GM18858 (cell line): ENCODE data around the gene BCL6.
"Not testable (repeated sequence)": the region's sequence is repeated elsewhere in the genome, so short reads cannot be mapped to it uniquely, and the experiment has no call there.

Source experiments
- ATAC-seq: cut with Tn5 transposase; IDR thresholded peaks from one replicate; pipeline ENCODE4 v1.9.1; 2021; ENCODE audit not compliant: unreplicated experiment

Gene BCL6

GRCh38 chr3:187684444-187684843 lies 60.8 kb downstream of the BCL6 start:
- no peak for ATAC-seq

GRCh38 chr3:187681756-187682155 lies 63.5 kb downstream of the BCL6 start:
- ATAC-seq, result not testable (repeated sequence)

DNA sequence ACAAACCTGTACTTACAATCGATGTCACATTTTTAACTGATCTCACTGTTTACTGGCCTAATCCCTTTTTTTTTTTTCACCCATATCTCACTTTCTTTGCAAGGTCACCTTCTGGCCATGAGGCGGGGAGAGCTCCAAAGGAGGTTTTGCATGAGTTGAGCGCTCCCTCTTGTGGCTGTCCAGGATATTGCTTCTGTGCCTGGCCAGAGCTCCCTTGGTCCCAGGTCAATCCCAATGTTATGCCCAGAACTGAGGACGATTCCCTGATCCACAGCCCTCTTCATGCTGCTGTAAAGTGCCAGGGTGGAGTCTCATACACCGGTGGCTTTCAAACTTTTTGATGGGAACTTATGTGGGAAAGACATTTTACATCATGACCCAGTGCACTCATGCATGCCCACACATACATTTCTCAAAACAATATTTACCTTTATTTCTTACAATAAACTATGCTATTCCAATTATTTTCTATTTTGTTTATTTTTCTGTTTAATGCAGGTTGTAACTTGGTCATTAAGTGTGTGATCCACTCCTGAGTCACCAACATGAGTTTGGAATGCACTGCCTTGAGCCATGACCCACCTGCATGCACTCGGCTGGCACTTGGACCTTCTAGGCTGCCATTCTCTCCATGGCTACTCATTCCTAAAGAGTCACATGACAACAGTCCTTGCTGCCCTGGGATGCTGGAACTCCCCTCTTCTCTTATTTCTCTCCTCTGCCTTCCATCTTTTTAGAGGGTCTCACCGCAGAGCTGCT lies 65.5 kb downstream of the BCL6 start:
- ATAC-seq, result no peak

- ATAC-seq, result no peak
Observed at GRCh38 chr3:187678726-187679268, 66.5 kb downstream of the BCL6 start.

GRCh38 chr3:187677604-187678003 lies 67.7 kb downstream of the BCL6 start:
- ATAC-seq, result no peak

GRCh38 chr3:187673012-187673411 lies 72.3 kb downstream of the BCL6 start:
- ATAC-seq, result no peak
